ENCODE results near the gene KRTAP4-9.
"Not testable (repeated sequence)": the region's sequence is repeated elsewhere in the genome, so short reads cannot be mapped to it uniquely, and the experiment has no call there.

Gene KRTAP4-9

GRCh38 chr17:41088760-41089352 is 16.3 kb upstream of the KRTAP4-9 start:
- H3K4me3 ChIP-seq (ENCODE audit: low read depth, low read length), result not testable (repeated sequence)

- H3K4me3 ChIP-seq (ENCODE audit: low read depth, low read length), result no peak overlapping the region
Measured at GRCh38 chr17:41096055-41096454, 9.1 kb upstream of the KRTAP4-9 start.

DNA sequence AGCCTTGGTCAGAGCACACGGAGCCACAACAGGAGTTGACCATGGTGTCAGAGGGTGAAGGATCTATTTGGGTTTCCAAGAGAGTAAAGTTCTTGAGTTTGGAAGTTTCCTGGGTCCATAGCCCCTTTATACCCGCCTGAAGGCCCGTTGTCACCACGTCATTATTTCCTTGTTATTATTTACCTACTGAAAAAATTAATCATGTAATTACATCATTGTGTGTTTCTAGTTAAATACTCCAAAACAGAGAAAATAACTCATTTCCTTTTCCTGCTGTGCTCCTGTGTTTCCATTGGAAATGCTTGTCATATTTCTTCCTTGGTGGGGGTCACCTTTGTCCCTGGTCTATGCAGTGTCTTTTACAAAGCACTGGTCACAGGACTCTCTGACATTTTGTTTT is 7.1 kb upstream of the KRTAP4-9 start, which contains the start of gene KRTAP4-8:
KRTAP4-8 (minus strand) TSS at position 101 of the 400 bp plus-strand sequence; CDS start at position 43, 58 bp downstream.
- TF ChIP-seq, protein P1, sequence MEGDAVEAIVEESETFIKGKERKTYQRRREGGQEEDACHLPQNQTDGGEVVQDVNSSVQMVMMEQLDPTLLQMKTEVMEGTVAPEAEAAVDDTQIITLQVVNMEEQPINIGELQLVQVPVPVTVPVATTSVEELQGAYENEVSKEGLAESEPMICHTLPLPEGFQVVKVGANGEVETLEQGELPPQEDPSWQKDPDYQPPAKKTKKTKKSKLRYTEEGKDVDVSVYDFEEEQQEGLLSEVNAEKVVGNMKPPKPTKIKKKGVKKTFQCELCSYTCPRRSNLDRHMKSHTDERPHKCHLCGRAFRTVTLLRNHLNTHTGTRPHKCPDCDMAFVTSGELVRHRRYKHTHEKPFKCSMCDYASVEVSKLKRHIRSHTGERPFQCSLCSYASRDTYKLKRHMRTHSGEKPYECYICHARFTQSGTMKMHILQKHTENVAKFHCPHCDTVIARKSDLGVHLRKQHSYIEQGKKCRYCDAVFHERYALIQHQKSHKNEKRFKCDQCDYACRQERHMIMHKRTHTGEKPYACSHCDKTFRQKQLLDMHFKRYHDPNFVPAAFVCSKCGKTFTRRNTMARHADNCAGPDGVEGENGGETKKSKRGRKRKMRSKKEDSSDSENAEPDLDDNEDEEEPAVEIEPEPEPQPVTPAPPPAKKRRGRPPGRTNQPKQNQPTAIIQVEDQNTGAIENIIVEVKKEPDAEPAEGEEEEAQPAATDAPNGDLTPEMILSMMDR (IDR thresholded peaks at IDR 0.05; ENCODE audit: low read depth, low read length), result no peak
- H3K4me3 ChIP-seq (ENCODE audit: low read depth, low read length), result no peak within 1 kb of the TSS

More at GRCh38 chr17:41096055-41096454, 9.1 kb upstream of the KRTAP4-9 start:
- TF ChIP-seq, protein P1 (IDR thresholded peaks at IDR 0.05; ENCODE audit: low read depth, low read length), result no peak

GRCh38 chr17:41098481-41098880 is 6.7 kb upstream of the KRTAP4-9 start:
- TF ChIP-seq, protein P1 (IDR thresholded peaks at IDR 0.05; ENCODE audit: low read depth, low read length), result no peak
- H3K4me3 ChIP-seq (ENCODE audit: low read depth, low read length), result no peak overlapping the region

GRCh38 chr17:41099682-41100480 is 5.3 kb upstream of the KRTAP4-9 start:
- H3K4me3 ChIP-seq (ENCODE audit: low read depth, low read length), result not testable (repeated sequence)

DNA sequence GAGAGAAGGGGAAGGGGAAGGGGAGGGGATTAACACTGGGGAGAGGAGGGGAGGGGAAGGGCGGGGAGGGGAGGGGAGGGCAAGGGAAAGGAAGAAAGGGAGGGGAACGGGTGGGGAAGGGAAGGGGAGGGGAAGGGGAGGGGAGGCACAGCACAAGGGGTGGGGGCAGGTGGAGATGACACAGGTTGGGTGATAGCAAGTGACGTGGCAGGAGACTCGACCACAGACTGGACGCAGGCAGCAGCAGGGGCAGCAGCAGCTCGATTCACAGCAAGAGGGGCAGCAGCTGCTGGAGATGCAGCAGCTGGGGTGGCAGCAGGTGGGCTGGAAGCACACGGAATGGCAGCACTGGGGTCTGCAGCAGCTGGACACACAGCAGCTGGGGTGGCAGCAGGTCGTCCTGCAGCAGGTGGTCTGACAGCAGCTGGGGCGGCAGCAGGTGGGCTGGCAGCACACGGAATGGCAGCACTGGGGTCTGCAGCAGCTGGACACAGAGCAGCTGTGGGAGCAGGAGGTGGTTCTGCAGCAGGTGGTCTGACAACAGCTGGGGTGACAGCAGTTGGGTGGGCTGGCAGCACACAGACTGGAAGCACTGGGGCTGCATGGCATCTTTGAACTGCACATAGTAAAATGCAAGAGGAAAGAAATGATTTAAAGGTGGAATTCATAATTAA is 3.5 kb upstream of the KRTAP4-9 start, which contains the start of gene KRTAP4-16:
KRTAP4-16 (minus strand) TSS at position 624 of the 674 bp plus-strand sequence; CDS start at position 624, 0 bp downstream.
- H3K4me3 ChIP-seq (ENCODE audit: low read depth, low read length), result no peak within 1 kb of the TSS
- TF ChIP-seq, protein P1 (IDR thresholded peaks at IDR 0.05; ENCODE audit: low read depth, low read length), result no peak

GRCh38 chr17:41103896-41104295 is 1.3 kb upstream of the KRTAP4-9 start:
- TF ChIP-seq, protein P1 (IDR thresholded peaks at IDR 0.05; ENCODE audit: low read depth, low read length), result no peak

GRCh38 chr17:41104386-41105038 is 677 bp upstream of the KRTAP4-9 start:
- not testable (repeated sequence) for H3K4me3 ChIP-seq (ENCODE audit: low read depth, low read length)

More at GRCh38 chr17:41103896-41104295, 1.3 kb upstream of the KRTAP4-9 start:
- no peak overlapping the region for H3K4me3 ChIP-seq (ENCODE audit: low read depth, low read length)
